Measurements from ENCODE around the gene MTUS2. TPM values are rescaled to one million over a fixed set of nuclear protein-coding genes. Genes with fewer than 3 reads are reported as not detected.
A peak's percentile ranks its signal among the peaks of the same experiment; 100 is the strongest.

Gene MTUS2
- total and polyA plus RNA-seq, 2 donors (not counting 3 experiments of a cell fraction or from before 2014, with no cell fraction given), result not detected

GRCh38 chr13:29547153-29547552 is 727.0 kb downstream of the MTUS2 start:
- H4K20me1 ChIP-seq (replicated peaks; ENCODE audit: control insufficient read depth, extremely low read depth, insufficient read depth, low read length), result no peaks in the 10 kb centered on the region
- no TSS peak for BruUV-seq (replicated peaks)
- no peak for TF ChIP-seq POLR2A (IDR thresholded peaks at IDR 0.05; ENCODE audit: low read depth, low read length)
- TF ChIP-seq CTCF (IDR thresholded peaks at IDR 0.05; ENCODE audit: extremely low read depth in 1 of 2, insufficient read depth in 1 of 2, low read depth in 1 of 2, low read length in 2 of 2), result no peak
- TF ChIP-seq POLR2AphosphoS5 (IDR thresholded peaks at IDR 0.05; ENCODE audit: insufficient read depth, low read depth, low read length), result peak; percentile 8
- peak; percentile 88 for TF ChIP-seq GATA2 (IDR thresholded peaks at IDR 0.05; ENCODE audit: insufficient read depth, insufficient read length, low read depth, low read length)
- TF ChIP-seq, protein P1, sequence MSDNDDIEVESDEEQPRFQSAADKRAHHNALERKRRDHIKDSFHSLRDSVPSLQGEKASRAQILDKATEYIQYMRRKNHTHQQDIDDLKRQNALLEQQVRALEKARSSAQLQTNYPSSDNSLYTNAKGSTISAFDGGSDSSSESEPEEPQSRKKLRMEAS (IDR thresholded peaks at IDR 0.05; ENCODE audit: insufficient read depth, insufficient read length), result no peak
- no peak for TF ChIP-seq EZH2 (IDR thresholded peaks at IDR 0.05; ENCODE audit: borderline replicate concordance, low read depth, low read length, severe bottlenecking)
- no peak for TF ChIP-seq MYC (IDR thresholded peaks at IDR 0.05; ENCODE audit: low read depth, low read length)
- no peak for TF ChIP-seq JUN (IDR thresholded peaks at IDR 0.05; ENCODE audit: borderline replicate concordance, insufficient read depth, insufficient read length, low read depth)
- TF ChIP-seq FOS (IDR thresholded peaks at IDR 0.05; ENCODE audit: borderline replicate concordance, insufficient read depth, low read length), result peak; percentile 44
- dilution Hi-C loops (cut with MboI; ENCODE audit: extremely low pct_ligation_motif_present, low sequenced_read_pairs), result no loop called here
- peaks cover 46% of the 10 kb centered on the region for H3K4me1 ChIP-seq (ENCODE audit: control insufficient read depth, extremely low read depth, insufficient read depth, low read length)
- no peaks in the 10 kb centered on the region for H3K9me3 ChIP-seq (replicated peaks; ENCODE audit: control insufficient read depth, insufficient read depth, low read length)
- peak overlapping the region; percentile 99 for H3K27ac ChIP-seq (ENCODE audit: insufficient read depth, low read depth, low read length)
- no peaks in the 10 kb centered on the region for H3K36me3 ChIP-seq (ENCODE audit: control insufficient read depth in 2 of 2, extremely low read depth in 1 of 2, insufficient read depth in 2 of 2, low read length in 2 of 2)
- H3K4me3 ChIP-seq (replicated peaks in 1 of 3; ENCODE audit: insufficient read depth in 1 of 3, low read depth in 1 of 3, low read length in 3 of 3), result no peak overlapping the region
- CTCF ChIA-PET, result interaction anchor here (1.0 to 2.1 kb wide), 5 partner anchors 13 to 568 kb away, joined by 3 to 7 read pairs (median 5); no protein-coding TSS in a partner anchor
- no peaks in the 10 kb centered on the region for H3K27me3 ChIP-seq (ENCODE audit: control insufficient read depth in 2 of 2, insufficient read depth in 2 of 2, low read length in 2 of 2)
- peak overlapping the region; percentile 37 for H2AFZ ChIP-seq (ENCODE audit: low read depth, low read length)
- H3K9ac ChIP-seq (replicated peaks; ENCODE audit: extremely low read depth, insufficient read depth, low read length), result peak overlapping the region; percentile 82
- H3K9me1 ChIP-seq (replicated peaks; ENCODE audit: control insufficient read depth, extremely low read depth, insufficient read depth, low read length), result no peaks in the 10 kb centered on the region
- intact Hi-C loops (cut with micrococcal nuclease), result loop anchor here (1.0 kb wide), 2 partner anchors 9 to 17 kb away; no protein-coding TSS in a partner anchor
- peak overlapping the region; percentile 66 for H3K4me2 ChIP-seq (ENCODE audit: insufficient read depth, low read length)
- DNase-seq (ENCODE audit: low read depth, low spot score) (peak; percentile 84), FAIRE-seq (peak; percentile 94)
- peaks cover 86% of the 10 kb centered on the region for H3K79me2 ChIP-seq (ENCODE audit: control insufficient read depth, insufficient read depth, low read length)
- POLR2A ChIA-PET, result no interaction called here
